Measurements from ENCODE around the gene SSTR3.
A peak's percentile ranks its signal among the peaks of the same experiment; 100 is the strongest.

GRCh38 chr22:37259540-37260029 is 47.3 kb upstream of the SSTR3 start:
- peak; percentile 68 for TF ChIP-seq CTCF (IDR thresholded peaks at IDR 0.05; ENCODE audit: low read length)
- no peak for TF ChIP-seq EZH2 (IDR thresholded peaks at IDR 0.05; ENCODE audit: borderline replicate concordance, low read length)
